HG03342 (cell line): ENCODE data around the gene RBL1.
A peak's percentile ranks its signal among the peaks of the same experiment; 100 is the strongest.
"Not testable (repeated sequence)": the region's sequence is repeated elsewhere in the genome, so short reads cannot be mapped to it uniquely, and the experiment has no call there.

ENCODE experiments used
- ATAC-seq: cut with Tn5 transposase; IDR thresholded peaks from one replicate; pipeline ENCODE4 v1.9.1; 2021; ENCODE audit warnings: mild to moderate bottlenecking, moderate library complexity; ENCODE audit not compliant: unreplicated experiment

The RBL1 gene

DNA sequence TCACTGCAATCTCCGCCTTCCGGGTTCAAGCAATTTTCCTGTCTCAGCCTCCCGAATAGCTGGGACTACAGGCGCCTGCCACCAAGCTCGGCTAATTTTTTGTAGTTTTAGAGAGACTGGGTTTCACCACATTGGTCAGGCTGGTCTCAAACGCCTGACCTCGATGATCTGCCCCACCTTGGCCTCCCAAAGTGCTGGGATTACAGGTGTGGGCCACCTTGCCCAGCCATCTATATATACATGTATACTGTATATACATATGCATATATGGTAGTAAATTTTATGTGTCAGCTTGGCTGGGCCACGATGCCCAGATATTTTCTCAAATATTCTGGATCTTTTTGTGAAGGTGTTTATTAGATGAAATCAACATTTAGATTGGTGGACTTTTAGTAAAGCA is 18.8 kb downstream of the RBL1 start:
- no peak for ATAC-seq

DNA sequence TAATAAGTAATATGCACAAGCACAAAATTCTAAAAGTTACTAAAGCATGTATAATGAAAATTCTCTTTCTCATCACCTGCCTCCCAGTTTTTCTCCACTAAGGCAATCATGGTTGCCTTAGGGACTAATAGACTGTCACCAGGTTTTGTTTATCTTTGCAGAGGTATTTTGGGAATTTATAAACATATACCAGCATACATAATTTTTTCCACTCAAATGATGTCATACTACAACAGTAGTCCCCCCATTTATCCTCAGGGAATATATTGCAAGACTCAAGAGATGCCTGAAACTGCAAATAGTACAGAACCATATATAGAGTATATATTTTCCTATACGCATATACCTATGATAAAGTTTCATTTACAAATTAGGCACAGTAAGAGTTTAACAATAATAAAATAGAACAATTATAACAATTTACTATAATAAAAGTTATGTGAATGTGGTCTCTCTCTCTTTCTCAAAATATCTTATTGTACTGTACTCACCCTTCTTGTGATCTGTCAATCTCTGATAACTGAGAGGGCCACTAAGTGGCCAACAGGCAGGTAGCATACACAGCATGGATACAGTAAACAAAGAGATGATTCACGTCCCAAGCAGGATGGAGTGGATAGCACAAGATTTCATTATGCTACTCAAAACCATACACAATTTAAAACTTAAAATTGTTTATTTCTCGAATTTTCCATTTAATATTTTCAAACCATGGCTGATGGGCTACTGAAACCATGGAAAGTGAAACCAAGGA is 19.7 kb downstream of the RBL1 start:
- no peak for ATAC-seq

DNA sequence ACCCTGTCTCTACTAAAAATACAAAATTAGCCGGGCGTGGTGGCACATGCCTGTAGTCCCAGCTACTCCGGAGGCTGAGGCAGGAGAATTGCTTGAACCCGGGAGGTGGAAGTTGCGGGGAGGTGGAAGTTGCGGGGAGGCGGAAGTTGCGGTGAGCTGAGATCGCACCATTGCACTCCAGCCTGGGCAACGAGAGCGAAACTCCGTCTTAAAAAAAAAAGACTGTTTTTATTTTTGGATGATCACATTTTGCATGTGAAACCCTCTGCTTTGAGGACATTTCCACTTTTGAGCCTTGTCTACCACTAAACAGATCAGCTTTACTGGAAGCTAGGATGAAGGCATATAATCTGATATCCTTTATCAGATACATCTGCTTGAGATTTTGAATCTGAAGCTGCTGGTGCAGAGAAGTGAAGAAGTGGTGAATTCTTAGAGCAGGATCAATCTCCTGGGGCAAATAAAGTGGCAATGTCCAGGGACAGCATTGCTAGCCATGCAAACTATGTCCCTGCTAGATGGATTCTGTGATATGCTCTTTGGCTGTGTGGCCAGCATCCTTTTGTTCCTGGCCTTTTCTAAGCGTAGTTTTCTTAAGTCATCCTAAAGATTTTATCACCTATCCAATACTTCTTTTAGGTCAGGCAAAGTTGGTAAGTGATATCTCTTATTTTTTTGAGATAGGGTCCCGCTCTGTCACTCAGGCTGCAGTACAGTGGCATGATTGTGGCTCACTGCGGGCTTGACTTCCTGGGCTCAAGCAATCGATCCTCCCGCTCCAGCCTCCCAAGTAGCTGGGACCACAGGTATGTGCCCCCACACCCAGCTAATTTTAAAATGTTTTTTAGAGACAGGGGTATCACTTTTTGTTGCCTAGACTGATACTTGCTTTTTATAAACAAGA is 23.3 kb downstream of the RBL1 start:
- no peak for ATAC-seq

DNA sequence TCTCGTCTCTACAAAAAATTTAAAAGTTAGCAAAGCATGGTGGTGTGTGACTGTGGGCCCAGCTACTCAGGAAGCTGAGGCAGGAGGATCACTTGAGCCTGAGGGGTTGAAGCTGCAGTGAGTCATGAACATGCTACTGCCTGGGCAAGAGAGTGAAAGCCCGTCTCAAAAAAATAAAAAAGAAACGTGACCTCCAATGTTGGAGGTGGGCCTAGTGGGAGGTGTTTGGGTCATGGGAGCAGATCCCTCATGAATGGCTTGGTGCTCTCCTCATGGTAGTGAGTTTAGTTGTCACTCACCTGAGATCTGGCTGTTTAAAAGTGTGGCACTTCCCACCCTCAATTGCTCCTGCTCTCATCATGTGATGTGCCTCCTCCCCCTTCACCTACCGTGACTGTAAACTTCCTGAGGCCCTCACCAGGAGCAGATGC is 24.3 kb downstream of the RBL1 start:
- peak; percentile 49 for ATAC-seq

DNA sequence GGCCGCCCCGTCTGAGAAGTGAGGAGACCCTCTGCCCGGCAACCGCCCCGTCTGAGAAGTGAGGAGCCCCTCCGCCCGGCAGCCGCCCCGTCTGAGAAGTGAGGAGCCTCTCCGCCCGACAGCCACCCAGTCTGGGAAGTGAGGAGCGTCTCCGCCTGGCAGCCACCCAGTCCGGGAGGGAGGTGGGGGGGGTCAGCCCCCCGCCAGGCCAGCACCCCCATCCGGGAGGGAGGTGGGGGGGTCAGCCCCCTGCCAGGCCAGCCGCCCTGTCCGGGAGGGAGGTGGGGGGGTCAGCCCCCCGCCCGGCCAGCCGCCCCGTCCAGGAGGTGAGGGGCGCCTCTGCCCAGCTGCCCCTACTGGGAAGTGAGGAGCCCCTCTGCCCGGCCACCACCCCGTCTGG is 26.2 kb downstream of the RBL1 start:
- not testable (repeated sequence) for ATAC-seq

DNA sequence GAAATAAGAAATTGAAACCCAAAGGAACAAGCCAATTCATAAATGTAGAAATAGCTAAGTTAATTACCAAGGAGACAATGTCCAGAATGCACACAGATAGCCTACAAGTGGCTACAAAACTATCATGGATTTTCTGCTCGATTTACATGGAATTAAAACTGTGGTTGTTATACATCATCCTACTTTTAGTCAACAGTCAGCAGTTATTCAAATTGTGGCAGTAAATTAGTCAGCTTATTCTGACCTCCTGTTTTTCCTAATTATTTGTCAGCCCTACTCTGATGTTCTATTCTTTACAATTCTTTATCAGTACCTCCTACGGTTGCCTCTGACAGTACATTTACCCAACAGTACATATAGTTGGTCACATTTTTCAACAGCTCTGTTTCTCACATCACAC is 29.6 kb downstream of the RBL1 start:
- ATAC-seq: no peak

DNA sequence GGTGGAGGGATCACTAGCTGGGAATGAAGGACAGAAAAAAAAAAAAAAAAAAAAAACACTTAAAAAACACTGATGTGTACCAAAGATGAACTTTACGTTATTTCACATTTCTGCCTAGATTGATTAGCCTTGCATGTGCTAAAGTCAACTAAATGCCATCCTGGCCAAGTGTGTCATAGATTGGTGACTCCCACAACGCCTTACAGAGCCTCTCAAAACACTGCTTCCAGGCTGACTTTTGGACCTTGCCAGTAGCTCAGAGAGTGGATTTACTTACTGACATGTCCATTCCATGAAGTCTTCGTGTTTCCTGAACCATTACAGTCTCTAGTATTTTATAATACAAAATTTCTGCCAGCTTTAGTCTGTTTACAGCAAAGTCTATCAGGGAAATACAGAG is 40.5 kb downstream of the RBL1 start:
- no peak for ATAC-seq

DNA sequence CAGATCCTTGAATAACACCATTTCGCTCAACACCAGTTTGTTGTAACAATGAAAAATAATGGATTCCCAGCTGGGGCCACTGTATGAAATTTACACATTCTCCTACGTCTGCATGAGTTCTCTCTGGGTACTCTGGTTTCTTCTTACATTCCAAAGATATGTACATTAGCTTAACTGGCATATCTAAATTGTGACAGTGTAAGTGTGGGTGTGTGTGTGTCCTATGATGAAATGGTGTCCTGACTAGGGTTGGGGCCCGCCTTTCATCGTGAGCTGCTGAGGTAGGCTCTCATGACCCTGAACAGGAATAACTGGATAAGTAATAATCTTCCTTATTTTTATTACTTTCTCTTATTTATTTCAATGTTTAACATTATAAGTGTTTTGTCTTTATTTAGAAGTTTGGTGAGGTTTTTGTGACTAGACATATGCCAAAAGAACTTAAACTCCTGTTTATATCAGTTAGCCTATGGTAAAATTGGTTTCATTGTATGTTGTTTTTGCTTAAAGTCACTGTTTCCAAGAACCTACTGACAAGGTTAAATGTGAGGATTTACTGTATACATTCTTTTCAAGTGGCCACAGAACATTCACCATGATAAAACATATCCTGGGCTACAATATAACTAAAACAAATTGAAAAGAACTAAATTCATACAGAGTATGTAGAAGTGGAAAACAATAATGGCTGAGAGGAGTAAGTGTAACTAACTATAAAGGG is 42.4 kb downstream of the RBL1 start:
- no peak for ATAC-seq

DNA sequence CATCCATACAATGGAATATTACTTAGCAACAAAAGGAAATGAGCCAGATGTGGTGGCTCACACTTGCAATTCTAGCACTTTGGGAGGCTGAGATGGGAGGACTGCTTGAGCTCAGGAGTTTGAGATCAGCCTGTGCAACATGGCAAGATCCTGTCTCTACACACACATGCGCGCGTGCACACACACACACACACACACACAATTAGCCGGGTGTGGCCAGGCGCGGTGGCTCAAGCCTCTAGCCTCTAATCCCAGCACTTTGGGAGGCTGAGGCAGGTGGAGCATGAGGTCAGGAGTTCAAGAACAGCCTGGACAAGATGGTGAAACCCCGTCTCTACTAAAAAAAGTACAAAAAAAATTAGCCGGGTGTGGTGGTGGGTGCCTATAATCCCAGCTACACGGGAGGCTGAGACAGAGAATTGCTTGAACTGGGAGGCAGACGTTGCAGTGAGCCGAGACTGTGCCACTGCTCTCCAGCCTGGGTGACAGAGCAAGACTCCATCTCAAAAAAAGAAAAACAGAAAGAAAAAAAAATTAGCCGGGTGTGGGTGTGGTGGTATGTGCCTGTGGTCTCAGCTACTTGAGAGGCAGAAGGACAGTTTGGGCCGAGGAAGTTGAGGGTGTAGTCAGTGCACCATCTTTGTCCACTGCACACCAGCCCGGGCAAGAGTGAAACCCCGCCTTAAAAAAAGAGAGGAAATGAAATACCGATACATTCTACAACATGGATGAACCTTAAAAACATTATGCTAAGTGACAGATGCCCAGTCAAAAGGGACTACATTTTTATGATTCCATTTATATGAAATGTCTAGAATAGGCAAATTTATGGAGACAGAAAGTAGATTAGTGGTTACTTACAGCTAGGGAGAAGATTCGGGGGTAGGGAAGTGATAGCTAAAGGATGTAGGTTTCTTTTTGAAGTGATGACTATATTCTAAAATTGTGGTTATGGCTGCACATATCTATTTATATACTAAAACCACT is 52.5 kb downstream of the RBL1 start:
- peak; percentile 71 for ATAC-seq

DNA sequence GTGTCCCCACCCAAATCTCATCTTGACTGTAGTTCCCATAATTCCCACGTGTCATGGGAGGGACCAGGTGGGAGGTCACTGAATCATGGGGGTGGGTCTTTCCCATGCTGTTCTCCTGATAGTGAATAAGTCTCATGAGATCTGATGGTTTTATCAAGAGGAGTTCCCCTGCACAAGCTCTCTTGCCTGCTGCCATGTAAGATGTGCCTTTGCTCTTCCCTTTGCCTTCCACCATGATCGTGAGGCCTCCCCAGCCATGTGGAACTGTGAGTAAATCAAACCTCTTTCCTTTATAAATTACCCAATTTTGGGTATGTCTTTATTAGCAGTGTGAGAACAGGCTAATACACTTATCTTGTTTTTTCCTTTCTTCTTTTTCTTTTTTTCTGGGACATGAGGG is 56.4 kb downstream of the RBL1 start:
- ATAC-seq: not testable (repeated sequence)

DNA sequence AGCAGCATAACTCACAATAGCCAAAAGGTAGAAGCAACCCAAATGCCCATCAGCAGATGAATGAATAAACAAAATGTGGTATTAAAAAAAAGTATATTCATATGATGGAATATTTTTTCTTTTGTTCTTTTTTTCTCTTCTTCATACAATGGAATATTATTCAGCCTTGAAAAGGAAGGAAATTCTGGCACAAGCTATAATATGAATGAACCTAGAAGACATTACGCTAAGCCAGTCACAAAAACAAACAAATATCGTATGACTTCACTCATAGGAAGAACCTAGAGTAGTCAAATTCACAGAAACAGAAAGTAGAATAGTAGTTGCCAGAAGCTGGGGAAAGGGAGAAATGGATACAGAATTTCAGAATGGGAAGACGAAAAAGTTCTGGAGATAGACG is 63.7 kb downstream of the RBL1 start:
- ATAC-seq: no peak

DNA sequence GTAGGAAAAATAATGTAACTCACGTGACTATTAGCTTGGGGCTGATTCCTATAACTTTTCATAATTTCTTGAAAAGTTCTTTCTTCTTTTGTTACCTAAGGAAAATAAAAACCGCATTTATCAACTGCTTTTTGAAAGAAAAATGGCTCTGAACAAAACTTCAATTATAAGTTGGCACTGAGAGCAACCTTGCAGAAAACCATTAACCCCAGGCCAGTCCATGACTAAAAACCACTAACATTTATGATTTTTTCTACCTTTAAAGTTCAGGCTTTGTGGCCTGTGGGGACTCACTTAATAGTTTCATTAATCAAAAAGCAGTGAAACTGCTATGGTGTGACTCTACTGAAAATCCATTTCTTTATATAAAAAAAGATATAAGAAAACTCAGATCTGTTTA is 75.2 kb downstream of the RBL1 start:
- no peak for ATAC-seq

DNA sequence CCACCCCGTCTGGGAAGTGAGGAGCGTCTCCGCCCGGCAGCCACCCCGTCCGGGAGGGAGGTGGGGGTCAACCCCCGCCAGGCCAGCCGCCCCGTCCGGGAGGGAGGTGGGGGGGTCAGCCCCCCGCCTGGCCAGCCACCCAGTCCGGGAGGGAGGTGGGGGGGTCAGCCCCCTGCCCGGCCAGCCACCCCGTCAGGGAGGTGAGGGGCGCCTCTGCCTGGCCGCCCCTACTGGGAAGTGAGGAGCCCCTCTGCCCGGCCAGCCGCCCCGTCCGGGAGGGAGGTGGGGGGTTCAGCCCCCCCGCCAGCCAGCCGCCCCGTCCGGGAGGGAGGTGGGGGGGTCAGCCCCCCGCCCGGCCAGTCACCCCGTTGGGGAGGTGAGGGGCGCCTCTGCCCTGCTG is 83.2 kb downstream of the RBL1 start:
- not testable (repeated sequence) for ATAC-seq

DNA sequence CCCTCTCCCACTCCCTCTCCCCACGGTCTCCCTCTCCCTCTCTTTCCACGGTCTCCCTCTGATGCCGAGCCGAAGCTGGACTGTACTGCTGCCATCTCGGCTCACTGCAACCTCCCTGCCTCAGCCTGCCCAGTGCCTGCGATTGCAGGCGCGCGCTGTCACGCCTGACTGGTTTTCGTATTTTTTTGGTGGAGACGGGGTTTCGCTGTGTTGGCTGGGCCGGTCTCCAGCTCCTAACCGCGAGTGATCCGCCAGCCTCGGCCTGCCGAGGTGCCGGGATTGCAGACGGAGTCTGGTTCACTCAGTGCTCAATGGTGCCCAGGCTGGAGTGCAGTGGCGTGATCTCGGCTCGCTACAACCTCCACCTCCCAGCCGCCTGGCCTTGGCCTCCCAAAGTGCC is 83.9 kb downstream of the RBL1 start:
- ATAC-seq: not testable (repeated sequence)

DNA sequence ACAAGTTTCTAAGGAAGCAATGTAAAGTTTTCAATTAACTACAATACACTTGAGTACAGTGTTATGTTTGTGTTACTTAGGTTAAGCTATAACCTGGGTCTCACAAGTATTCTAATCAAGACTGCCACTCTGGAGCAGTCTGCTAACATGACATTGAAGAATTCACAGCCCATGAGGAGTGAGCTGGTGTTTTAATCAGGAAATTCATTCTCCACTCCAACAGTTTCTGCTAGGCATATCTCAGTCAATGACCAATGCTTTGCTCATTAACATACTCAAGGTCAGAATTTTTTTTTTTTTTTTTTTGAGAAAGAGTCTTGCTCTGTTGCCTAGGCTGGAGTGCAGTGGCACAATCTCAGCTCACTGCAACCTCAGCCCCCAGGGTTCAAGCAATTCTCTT is 84.7 kb downstream of the RBL1 start:
- no peak for ATAC-seq

DNA sequence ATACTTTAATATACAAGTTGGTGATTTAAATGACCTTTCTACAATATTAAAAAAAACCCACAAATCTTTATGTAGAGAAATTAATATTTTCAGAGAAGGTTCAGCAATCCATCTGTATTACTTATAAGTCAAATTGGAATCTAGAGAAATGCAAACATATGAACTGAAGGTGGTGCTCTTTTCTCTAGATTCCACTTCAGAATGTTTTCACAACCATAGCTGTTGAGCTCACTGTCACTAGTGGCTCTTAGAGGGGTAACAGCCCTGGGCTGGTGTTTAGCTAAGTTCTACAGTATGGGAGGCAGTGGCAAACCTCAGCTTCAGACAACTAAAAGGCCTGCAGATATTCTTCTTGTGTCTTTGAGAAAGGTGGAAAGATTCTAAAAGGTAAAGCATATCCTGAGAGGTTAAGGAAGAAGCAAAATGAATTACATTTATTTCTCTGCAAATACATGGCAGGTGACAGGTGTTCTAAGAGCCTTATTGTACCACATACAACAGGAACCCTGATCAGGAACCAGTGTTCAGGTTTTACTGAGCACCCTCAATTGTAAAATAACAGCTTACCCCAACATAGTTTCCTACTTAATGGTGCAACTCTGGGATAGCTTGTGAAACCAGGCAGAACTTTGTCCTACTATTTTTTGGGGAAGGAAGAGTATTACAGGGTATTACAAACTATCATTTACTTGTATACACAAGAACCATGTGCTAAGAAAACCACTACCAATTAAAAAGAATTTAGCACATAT is 87.7 kb downstream of the RBL1 start:
- ATAC-seq: no peak

DNA sequence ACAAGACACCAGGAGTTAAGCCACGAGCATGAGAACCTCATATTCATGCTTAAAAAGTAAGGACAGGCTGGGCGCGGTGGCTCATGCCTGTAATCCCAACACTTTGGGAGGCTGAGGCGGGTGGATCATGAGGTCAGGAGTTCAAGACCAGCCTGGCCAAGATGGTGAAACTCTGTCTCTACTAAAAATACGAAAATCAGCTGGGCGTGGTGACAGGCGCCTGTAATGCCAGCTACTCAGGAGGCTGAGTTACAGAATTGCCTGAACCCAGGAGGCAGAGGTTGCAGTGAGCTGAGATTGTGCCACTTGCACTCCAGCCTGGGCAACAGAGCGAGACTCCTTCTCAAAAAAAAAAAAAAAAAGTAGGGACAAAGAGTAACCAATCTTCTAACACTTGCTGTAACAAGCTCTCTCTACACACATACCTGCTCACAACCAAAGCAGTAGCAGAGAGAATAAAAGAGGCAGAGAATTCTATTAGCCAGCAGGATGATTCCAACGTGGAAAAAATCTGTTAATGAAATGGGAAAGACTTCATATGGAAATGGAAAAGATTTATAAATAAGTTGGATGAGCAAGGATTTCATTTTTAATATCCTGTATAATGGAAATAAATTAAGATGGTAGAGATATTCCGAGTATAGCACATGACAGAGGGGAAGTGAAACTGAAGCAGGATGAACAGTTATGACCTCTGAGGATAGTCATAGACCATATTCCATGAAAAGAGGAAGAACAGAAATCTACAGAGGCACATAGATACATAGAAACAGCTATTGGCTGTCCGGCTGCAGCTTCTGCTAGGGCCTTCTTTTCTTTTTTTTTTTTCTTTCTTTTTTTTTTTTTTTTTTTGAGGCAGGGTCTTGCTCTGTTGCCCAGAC is 90.5 kb downstream of the RBL1 start:
- not testable (repeated sequence) for ATAC-seq

DNA sequence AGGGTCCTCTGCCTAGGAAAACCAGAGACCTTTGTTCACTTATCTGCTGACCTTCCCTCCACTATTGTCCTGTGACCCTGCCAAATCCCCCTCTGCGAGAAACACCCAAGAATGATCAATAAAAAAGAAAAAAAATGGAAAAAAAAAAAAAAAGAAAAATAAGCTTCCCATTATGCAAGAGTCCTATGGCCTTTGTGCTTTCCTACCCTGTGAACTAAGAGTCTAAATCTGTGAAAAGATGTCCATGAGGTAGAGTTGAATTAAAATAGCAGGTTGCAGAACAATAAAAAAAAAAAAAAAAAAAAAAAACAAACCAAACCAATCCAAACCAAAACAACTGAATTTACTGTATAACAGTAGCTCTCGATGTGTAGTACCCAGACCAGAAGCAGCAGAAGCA is 94.2 kb downstream of the RBL1 start:
- not testable (repeated sequence) for ATAC-seq

DNA sequence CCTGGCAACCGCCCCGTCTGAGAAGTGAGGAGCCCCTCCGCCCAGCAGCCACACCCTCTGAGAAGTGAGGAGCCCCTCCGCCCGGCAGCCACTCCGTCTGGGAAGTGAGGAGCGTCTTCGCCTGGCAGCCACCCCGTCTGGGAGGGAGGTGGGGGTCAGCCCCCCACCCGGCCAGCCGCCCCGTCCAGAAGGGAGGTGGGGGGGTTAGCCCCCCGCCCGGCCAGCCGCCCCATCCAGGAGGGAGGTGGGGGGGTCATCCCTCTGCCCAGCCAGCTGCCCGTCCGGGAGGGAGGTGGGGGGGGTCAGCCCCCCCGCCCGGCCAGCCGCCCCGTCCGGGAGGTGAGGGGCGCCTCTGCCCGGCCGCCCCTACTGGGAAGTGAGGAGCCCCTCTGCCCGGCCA is 95.6 kb downstream of the RBL1 start:
- ATAC-seq: not testable (repeated sequence)
